Omental fat pad (tissue), 4 donors: Measurements from ENCODE around the gene UTS2. TPM values are rescaled to one million over a fixed set of nuclear protein-coding genes. Genes with fewer than 3 reads are reported as not detected.
A peak's percentile ranks its signal among the peaks of the same experiment; 100 is the strongest.

Source experiments
- ATAC-seq: fragments of 150-250 bp; one replicate; pipeline ENCODE4 v1.9.1; 2016; ENCODE audit warnings: mild to moderate bottlenecking, moderate library complexity; ENCODE audit not compliant: low FRiP score
- DNase-seq: peaks from one replicate; pipeline ENCODE4 v3.0.0-alpha.2; 2019; ENCODE audit warnings: low spot score
- total RNA-seq, 4 donors: library from RNA; depleted of rRNA; stranded (reverse); fragments of >200 nt; gene quantifications; one replicate each; pipeline ENCODE4 v1.1.0, GENCODE V29; 2016
- TF ChIP-seq, protein P1 (sequence below), 3 donors: fragments of 450-650 bp; IDR thresholded peaks; one replicate each; pipeline ENCODE4 v1.5.1; 2016 to 2017; ENCODE audit warnings: antibody characterized with exemption in 3 of 3, mild to moderate bottlenecking in 3 of 3, moderate library complexity in 2 of 3

The UTS2 gene
- total RNA-seq, 4 donors from 2014 or later, result 0.65 TPM; not detected in 3

DNA sequence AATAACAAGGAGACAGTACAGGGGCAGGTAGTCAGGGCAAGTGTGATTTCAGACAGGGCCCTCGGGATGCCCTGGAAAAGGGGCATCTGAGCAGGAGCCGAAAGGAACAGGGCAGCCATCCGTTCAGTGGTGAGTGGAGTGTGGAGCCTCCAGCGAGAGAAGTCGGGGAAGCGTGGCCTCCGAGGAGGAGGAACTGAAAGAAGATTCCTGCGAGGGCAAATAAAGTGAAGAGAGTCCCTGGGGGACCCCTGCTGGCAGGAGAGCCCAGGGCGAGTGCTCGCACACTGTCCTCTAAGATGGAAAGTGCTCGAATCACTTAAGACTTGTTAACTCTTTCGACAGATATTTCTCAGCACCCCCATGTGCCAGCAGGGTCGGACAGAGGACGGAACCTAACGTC lies 3.5 kb upstream of the UTS2 start:
- ATAC-seq (no peak), DNase-seq (no peak)
- TF ChIP-seq, protein P1, sequence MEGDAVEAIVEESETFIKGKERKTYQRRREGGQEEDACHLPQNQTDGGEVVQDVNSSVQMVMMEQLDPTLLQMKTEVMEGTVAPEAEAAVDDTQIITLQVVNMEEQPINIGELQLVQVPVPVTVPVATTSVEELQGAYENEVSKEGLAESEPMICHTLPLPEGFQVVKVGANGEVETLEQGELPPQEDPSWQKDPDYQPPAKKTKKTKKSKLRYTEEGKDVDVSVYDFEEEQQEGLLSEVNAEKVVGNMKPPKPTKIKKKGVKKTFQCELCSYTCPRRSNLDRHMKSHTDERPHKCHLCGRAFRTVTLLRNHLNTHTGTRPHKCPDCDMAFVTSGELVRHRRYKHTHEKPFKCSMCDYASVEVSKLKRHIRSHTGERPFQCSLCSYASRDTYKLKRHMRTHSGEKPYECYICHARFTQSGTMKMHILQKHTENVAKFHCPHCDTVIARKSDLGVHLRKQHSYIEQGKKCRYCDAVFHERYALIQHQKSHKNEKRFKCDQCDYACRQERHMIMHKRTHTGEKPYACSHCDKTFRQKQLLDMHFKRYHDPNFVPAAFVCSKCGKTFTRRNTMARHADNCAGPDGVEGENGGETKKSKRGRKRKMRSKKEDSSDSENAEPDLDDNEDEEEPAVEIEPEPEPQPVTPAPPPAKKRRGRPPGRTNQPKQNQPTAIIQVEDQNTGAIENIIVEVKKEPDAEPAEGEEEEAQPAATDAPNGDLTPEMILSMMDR (IDR thresholded peaks at IDR 0.05), result no peak

DNA sequence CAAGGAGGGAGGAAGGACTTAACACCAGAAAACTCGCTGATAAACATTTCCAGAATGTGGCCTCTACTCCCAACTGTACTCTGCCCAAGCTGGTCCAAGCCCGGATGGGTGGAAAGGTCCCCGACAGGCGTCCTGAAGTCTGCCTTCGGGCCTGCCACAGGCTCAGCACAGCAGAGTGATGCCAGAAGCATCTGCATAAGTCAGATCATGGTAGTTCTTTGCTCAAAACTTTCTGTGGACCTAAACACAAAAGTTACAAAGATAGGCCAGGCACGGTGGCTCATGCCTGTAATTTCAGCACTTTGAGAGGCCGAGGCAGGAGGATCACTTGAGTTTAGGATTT lies 790 bp upstream of the UTS2 start:
- DNase-seq (no peak), ATAC-seq (no peak)
- TF ChIP-seq, protein P1 (IDR thresholded peaks at IDR 0.05), result no peak

DNA sequence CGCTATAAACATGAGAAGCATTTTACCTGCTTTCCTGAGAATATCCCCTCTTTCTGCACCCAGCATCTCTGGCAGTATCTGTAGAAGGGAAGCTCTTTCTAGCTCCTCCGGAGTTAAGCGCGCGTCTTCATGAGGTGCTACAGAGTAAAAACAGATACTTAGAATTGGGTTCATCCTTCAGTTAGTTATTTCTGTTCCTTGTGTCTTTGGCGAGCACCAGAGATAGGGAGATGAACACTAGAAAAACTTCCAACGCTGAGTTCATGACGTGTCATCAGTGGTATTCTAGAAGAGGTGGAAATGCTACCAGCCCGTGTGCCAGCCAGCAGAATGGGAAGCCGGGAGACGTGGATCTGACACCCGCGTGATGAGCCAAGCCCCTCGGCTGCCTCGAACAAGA lies 2.1 kb downstream of the UTS2 start:
- ATAC-seq (no peak), DNase-seq (no peak)
- TF ChIP-seq, protein P1 (IDR thresholded peaks at IDR 0.05), result no peak

DNA sequence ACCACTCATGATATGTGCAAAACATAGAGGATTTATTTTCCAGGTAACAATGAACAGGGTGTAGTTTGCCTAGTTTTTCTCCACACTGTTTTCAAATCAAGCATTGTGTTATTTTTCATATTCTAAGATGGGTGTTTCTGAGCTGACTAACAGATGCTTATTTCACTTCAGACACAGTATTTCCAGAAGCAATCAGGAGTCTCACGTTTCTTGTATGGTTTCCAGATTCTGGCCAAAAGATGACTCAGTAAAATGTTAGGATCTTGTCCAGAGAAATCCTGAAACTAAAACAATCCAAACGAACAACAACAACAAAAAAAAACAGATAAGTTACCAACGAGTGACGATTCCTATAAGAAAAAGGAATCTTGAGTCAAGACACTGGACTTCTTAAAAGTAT lies 5.3 kb downstream of the UTS2 start:
- DNase-seq, result no peak
- TF ChIP-seq, protein P1 (IDR thresholded peaks at IDR 0.05), result no peak
- ATAC-seq, result peak; percentile 41

DNA sequence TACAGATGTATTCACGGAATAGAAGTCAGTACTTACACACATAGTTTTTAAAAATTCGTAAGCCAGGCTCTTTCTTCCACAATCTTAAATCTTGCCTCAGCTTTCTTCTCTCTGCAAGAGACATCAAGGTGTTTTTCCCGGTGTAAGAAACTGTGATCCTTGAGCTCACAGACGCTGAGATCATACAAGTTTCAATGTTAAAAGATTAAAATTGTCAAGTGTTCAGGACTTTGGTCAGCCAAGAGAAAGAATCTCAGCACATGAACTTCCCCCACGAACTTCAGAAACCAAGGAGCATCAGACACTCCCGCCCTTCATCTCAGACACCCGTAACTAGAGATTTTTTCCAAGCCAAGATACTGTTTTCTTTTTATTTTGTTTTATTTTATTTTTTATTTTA lies 6.2 kb downstream of the UTS2 start:
- ATAC-seq (no peak), DNase-seq (no peak)
- TF ChIP-seq, protein P1 (IDR thresholded peaks at IDR 0.05), result no peak

DNA sequence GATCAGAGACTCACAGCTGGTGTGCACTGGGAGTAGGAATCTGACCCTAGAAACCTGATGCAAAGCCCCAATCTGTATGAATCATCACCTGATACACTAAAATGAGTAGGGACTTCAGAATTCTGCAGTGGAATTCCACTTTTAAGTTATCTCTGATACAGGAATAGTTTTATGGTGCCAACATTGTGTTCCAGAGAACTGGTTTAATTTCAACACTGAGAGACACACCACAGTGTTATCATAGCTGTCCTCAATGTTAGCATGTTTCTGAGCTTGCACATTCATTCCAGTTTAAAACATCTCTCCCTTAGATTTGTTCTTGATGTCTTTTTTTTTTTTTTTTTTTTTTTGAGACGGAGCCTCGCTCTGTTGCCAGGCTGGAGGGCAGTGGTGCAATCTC lies 7.1 kb downstream of the UTS2 start:
- DNase-seq, result no peak
- TF ChIP-seq, protein P1 (IDR thresholded peaks at IDR 0.05), result no peak
- no peak for ATAC-seq

DNA sequence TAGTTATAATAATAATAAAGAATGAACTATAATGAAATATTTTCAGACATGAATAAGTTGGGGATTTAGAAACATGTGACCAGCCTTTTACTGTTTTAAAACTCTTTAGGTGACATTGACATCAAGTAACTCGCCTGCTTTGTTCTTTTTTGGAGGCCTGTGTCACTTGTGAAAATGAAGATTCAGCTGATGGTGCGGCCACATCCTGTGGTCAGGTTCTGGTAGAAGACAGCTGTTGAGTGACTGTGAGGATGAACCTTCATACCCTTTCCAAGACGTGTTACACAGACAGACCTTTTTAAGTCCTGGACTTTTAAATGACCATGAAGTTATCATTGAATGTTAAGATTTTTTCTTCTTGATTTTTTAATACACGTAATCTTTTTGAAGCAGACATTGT lies 10.3 kb downstream of the UTS2 start:
- TF ChIP-seq, protein P1 (IDR thresholded peaks at IDR 0.05), result no peak
- DNase-seq (no peak), ATAC-seq (no peak)
